Measurements from ENCODE around the gene SUGP1.

The SUGP1 gene

DNA sequence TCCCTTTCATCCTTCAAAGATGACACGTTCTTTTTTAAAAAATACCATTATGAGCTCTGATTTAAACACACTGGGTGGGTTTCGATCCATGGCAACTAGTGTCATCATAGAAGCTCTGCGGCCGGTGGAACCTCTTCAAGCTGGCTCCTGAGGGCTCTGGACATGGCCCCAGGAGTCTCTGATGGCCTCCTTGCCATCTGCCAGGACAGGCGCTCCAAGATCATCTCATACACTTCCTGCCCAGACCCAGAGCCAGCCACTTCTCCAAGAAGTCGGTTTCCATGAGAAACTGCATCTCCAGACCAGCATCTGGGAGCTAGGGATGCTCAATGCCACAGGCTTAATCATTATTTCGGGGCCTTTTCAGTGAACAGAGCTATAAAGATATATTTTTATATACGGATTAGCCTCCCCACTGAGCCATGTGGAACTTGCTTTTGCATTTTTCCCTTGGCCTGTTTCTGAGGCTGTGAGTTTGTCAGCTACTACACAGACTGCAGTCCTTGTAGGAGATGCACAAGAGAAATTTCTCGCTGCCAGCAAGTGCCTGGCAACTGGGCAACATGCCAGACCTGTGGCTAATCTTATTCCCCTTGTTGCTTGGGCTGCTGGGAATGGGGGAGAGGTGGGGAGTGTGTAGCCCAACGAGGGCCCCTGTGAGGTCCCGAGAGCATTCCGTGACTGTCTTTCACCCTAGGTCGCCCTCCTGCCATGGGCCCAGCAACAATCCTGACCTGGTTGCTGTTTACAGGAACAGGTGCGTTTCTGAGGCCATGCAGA lies 15.9 kb downstream of the SUGP1 start:
- no peak overlapping the region for H3K4me3 ChIP-seq
- no peak overlapping the region for H3K27ac ChIP-seq
- TF ChIP-seq, protein P1, sequence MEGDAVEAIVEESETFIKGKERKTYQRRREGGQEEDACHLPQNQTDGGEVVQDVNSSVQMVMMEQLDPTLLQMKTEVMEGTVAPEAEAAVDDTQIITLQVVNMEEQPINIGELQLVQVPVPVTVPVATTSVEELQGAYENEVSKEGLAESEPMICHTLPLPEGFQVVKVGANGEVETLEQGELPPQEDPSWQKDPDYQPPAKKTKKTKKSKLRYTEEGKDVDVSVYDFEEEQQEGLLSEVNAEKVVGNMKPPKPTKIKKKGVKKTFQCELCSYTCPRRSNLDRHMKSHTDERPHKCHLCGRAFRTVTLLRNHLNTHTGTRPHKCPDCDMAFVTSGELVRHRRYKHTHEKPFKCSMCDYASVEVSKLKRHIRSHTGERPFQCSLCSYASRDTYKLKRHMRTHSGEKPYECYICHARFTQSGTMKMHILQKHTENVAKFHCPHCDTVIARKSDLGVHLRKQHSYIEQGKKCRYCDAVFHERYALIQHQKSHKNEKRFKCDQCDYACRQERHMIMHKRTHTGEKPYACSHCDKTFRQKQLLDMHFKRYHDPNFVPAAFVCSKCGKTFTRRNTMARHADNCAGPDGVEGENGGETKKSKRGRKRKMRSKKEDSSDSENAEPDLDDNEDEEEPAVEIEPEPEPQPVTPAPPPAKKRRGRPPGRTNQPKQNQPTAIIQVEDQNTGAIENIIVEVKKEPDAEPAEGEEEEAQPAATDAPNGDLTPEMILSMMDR (IDR thresholded peaks at IDR 0.05), result no peak
- no peak for DNase-seq (ENCODE audit: low spot score)

DNA sequence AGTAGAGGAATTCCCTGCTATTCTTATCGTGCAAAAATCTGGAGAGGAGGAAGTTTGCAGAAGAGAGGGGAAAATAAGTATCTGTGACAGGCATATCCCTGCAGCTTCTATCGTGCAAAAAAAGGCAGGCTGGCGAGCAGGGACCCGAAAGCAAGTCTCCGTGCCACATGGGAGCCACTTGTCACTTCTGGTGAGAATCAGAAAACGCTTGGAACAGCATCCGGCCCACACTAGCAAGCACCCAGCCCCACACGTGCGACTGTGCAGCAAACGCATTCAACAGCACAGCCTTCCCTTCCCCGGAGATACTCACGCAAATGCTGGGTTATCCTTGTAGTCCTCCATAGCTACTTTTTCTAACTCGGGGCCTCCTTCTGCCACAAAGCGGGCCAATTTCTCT lies 16.9 kb downstream of the SUGP1 start:
- no peak overlapping the region for H3K4me3 ChIP-seq
- H3K27ac ChIP-seq, result no peak overlapping the region
- DNase-seq (ENCODE audit: low spot score), result no peak
- TF ChIP-seq, protein P1 (IDR thresholded peaks at IDR 0.05), result no peak

DNA sequence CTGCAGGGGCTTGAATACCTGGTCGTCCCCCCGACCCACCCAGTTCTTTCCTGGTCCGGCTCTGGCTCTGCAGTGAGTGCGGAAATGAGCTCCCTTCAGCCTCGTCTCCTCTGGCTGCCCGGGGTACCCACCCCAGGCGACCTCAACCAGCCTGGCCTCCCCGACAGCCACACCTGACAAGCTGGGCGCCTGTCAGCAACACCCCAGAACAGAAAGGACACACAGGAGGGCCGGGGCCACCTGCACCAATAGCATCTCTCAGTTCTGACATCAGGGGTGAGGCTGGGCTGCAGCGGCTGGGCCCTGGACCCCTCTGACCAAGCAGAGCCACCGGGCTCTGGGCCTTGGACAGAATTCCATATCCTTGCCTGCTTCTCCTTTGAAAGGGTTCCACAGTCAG lies 19.7 kb downstream of the SUGP1 start:
- TF ChIP-seq, protein P1 (IDR thresholded peaks at IDR 0.05), result no peak
- no peak for DNase-seq (ENCODE audit: low spot score)
- Histone ChIP-seq H3K4me3 (no peak overlapping the region), H3K27ac (no peak overlapping the region)

DNA sequence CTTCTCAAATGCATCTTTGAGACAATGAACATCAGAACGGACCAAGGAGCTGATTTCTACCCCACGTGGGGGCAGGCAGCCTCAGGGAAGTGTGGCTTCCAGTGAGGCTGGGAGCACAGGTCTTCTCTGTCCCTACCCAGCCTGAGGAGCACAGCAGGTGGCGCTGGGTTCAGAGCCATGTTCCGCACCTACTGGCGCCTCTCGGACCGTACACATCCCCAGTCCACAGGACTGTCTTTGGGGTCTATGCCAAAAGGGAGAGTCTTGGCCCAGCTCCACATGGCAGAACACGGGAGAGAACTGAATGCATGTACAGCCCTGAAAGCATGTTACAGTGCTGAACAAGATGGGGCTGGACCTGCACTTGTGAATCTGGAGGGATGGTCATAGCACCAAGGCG lies 22.6 kb downstream of the SUGP1 start:
- H3K27ac ChIP-seq, result no peak overlapping the region
- TF ChIP-seq, protein P1 (IDR thresholded peaks at IDR 0.05), result no peak
- DNase-seq (ENCODE audit: low spot score), result no peak
- no peak overlapping the region for H3K4me3 ChIP-seq

DNA sequence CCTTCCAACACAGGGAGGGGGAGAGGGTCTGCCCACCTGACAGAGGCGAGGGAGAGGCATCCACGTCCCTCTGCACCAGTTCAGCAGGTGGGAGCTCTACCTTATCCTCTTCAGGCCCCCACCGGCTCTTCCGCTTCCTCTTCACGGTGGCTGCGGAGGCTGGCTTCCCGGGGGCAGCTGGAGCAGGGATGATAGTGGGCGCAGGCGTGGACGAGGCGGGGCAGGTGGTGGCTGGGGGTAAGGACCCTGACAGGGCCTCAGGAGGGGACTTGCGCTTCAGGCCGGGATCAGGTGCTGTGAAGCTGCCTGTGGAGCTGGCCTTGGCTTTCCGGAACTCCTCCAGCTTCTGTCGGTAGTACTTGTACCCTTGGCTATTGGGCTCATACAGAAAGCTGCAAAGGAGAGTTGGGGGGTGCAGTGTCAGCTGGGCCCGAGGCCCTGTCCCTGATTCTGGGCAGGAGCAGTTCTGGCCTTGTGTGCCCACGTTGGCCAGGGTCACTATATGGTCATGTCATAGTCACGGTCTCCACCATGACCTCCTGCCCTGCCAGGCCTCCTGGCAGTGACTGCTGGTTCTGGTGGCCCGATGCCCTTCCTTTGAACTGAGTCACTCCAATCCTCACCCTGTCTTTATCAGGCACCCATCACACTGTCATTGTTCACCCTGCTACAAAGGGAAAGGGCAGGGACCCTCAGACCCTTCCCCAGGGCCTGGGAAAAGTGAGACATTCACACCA lies 23.2 kb downstream of the SUGP1 start:
- Histone ChIP-seq H3K4me3 (no peak overlapping the region), H3K27ac (no peak overlapping the region)
- DNase-seq (ENCODE audit: low spot score), result no peak
- TF ChIP-seq, protein P1 (IDR thresholded peaks at IDR 0.05), result no peak

DNA sequence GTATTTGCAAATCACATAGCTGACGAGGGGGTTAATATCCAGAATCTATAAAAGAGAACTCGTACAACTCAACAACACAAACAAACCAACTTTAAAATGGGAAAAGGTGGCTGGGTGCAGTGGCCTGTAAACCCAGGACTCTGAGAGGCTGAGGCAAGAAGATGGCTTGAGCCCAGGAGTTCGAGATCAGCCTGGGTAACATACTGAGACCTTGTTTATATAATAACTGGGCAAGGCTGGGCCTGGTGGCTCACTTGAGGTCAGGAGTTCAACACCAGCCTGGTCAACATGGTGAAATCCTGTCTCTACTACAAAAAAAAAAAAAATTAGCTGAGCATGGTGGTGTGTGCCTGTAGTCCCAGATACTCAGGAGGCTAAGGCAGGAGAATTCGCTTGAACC lies 25.4 kb downstream of the SUGP1 start:
- no peak overlapping the region for H3K27ac ChIP-seq
- DNase-seq (ENCODE audit: low spot score), result no peak
- no peak overlapping the region for H3K4me3 ChIP-seq
- TF ChIP-seq, protein P1 (IDR thresholded peaks at IDR 0.05), result no peak

DNA sequence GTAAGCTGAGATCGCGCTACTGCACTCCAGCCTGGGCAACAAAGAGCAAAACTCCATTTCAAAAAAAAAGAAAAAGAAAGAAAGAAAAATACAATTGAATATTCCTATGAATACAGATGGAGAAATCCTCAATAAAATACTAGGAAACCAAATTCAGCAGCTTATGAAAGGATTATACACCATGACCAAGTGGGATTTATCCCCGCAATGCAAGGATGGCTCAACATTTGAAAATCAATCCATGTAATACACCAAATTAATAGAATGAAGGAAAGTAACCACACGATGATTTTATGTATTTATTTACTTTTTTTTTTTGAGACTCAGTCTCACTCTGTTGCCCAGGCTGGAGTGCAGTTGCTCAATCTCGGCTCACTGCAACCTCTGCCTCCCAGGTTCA lies 27.7 kb downstream of the SUGP1 start:
- H3K27ac ChIP-seq, result no peak overlapping the region
- TF ChIP-seq, protein P1 (IDR thresholded peaks at IDR 0.05), result no peak
- no peak for DNase-seq (ENCODE audit: low spot score)

More for the DNA sequence above, 27.7 kb downstream of the SUGP1 start:
- no peak overlapping the region for H3K4me3 ChIP-seq

All from coronary artery (tissue), 2 donors.